HS-27A (cell line): Measurements from ENCODE around the gene SMURF1.
A peak's percentile ranks its signal among the peaks of the same experiment; 100 is the strongest.
"Not testable (repeated sequence)": the region's sequence is repeated elsewhere in the genome, so short reads cannot be mapped to it uniquely, and the experiment has no call there.

ENCODE experiments used
- DNase-seq: peaks from one replicate; pipeline ENCODE4 v3.0.0-alpha.2; 2012; ENCODE audit warnings: low read depth, missing footprints

SMURF1 gene

DNA sequence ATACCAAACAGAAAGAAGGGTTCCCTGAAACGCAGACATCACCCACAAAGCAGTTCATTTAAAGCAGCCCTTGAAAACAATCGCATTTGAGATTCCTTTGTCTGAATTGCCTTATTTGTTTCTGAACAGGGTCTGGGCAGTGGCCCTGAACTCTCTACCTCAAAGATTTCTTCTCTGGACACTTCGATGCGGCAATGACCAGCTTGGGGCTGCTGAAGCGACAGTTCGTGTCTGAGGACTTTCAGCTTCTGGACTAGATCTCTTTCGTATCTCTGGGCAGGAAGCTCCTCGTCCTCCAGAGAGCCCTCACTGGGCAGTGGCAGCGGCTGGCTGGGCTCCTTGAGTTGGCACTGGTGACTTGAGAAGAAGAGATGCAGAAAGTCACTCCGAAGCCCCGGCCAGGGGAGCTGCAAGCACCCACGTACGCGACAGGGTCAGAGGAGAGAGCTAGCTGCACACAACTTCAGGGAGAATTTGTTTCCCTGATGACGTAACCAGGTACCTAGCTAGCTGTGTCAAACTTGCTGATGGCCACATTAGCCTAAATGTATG, 96.3 kb downstream of the SMURF1 start:
- DNase-seq = no peak

DNA sequence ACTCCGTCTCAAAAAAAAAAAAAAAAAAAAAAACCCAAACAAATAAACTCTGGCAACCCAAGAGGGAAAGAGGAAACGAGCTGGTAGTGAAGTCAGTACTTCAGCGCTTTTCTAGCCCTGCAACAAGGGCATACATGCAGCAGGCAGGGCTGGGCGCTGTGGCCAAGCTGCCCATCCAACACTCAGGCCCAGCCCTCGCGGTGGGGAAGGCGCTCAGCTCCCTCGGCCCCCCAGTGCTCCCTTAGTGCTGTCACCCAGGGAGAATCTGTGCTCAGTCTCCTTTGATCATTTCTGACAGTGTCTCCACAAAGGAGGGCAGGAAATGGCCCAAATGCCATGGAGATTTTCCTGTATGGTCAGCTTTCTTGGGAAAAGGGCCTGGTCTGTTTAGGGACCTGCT, 97.2 kb downstream of the SMURF1 start:
- no peak for DNase-seq

DNA sequence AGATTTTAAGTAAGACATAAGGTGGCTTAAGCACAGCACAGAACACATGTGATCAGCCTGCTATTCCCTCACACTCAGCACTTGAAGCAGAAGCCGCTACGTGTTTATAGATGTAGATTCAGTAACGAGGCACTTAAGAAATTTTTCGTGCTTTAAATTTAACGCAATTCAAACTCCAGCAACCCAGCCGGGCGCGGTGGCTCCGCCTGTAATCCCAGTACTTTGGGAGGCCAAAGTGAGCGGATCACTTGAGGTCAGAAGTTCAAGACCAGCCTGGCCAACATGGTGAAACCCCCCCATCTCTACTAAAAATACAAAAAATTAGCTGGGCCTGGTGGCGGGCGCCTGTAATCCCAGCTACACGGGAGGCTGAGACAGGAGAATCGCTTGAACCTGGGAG, 97.6 kb downstream of the SMURF1 start:
- not testable (repeated sequence) for DNase-seq

DNA sequence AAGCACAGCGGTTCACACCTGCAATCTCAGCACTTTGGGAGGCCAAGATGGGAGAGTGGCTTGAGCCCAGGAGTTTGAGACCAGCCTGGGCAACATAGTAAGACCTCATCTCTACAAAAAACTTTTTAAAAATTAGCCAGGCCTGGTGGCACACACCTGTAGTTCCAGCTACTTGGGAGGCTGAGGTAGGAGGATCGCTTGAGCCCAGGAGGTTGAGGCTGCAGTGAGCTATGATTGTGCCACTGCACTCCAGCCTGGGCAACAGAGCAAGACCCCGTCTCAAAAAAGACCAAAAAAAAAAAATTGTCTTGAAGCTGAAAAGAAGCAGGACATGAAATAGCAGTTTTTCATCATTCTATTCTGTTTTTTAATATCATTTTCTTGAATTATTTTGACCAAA, 99.0 kb downstream of the SMURF1 start:
- not testable (repeated sequence) for DNase-seq

DNA sequence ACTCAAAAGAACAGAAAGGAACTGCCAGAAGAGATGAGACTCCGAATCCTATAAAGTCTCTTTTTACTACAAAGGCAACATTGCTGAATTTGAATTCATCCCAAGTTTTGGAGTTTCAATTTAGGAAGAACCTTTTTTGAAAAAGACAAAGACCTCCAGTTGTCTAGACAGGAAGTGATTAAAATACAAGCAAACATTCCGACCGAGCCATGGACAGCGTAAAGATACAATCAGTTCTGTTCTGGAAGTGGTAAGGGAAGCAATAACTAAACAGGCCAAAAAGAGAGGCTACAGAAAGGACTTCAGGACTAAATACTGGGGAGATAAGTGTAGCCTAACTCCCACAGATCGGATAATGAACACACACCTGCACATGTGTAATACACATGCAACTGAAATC, 101.0 kb downstream of the SMURF1 start:
- DNase-seq = no peak

DNA sequence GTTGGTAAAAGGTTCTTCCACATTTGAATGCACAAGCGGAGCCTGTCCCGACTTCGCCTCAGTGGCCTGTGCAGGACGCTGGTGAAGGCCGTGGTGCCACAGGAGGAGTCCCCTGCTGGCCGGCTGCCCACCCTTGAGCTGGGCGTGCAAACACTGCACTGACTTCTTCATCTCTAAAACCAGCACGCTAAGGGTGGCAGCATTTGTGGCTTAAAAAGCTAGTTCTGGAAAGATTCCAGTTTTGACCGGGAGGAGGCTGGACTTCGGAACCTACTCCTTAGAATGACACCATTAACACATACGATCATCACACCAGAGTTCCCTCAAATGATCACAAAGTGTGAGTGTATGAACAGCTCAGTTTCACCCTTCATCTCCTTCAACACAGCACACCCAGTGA, 102.4 kb downstream of the SMURF1 start:
- no peak for DNase-seq

DNA sequence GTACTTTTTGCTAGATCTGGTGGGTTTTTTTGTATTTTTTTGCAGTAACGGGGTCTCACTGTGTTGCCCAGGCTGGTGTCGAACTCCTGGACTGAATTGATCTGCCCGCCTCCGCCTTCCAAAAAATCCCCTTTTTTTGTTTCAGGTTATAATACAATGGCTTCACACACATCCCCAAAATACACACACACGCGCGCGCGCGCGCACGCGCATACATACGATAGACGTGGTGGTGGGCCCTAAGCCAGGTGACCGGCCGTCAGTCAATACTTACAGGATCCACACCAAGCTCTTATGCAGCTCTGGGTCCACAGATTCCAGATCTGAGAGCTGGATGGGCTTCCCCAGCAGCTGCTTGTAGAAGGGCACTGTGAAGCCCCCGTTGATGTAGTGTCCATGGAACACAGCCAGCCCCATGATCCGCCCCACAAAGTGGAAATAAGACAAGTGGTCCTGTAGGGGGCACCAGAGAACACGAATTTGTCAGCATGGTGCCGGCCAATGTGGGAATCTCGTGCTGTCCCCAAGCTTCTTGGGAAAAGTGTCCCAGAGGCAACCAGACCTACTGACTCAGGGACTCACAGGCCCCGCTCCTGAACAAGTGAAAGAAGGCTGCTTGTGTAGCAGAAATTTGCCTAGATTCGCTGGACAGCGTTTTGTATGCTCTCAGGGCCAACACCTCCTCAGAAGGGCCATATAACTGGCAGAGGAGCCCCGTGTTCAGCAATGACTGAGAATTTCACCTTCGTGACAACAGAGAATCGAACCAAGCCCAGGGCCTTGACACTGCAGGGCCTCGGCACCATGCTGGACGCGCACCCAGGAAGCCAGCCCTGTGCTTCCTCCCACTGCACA, 103.6 kb downstream of the SMURF1 start:
- DNase-seq = peak; percentile 19

DNA sequence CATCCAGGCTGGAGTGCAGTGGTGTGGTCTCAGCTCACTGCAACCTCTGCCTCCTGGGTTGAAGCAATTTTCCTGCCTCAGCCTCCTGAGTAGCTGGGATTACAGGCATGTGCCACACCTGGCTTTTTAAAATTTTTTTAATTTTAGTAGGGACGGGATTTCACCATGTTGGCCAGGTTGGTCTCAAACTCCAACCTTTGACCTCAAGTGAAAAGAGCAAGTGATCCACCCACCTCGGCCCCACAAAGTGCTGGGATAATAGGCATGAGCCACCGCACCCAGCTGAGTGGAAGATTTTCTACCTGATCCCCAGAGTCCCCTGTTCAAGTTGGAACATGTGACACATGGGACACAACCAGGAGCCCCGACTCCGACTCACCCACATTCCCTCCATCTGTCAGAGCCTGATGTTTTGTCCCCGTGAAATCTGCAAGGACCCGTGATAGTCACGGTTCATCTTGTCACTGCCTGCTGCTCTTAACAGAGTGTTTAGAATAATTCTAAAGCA, 104.5 kb downstream of the SMURF1 start:
- no peak for DNase-seq

DNA sequence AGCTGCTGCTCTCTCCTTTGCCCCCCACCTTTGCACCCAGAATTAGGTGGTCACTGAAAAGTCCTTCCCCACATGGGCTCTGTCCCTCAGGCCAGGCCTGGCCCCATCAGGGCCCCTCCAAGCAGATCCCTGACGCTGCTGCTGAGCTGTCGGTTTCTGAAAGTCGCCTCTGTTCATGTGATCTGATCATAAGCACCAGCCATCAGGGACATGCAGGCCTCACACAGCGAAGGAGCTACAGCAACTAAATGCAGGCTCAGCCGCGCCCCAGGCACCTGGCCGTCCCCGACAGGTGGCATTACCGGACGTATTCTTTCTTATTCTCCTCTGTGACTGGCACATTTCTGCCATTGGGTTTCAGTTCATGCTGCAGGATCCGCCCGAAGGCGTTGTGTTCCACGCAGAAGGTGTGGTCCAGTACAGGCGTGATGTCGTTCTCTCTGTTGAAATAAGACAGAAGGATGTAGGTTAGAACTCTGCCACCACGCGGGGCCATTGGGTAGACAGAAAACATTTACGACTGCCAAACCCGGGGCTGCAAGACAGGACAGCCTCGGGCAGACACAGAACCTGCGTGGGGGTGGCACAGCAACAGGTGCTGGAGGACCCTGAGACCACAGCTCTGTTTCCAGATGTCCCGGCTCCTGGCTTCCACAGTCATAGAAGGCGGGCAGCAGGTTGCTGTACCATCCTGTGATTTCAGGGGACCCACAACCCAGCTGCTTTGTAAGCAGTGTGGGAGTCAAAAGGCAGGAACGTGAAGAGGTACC, 105.6 kb downstream of the SMURF1 start:
- DNase-seq = no peak

DNA sequence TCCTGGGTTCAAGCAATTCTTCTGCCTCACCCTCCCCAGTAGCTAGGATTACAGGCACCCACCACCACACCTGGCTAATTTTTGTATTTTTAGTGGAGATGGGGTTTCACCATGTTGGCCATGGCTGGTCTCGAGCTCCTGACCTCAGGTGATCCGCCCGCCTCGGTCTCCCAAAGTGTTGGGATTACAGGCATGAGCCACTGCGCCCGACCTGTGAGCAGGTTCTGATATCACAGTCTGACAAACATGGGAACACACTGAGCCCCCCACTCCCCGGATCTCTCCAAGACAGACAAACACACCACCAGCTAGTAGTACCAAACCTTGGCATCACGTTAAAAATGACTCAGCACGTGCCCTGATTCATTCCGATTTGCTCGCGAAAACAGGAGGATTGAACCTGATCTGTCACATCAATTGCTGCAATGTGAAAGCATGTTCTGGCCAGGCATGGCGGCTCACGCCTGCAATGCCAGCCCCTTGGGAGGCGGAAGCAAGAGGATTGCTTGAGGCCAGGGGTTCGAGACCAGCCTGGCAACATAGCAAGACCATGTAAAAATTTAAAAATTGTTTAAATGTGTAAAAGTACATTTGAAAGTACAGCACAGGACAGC, 106.5 kb downstream of the SMURF1 start:
- no peak for DNase-seq

DNA sequence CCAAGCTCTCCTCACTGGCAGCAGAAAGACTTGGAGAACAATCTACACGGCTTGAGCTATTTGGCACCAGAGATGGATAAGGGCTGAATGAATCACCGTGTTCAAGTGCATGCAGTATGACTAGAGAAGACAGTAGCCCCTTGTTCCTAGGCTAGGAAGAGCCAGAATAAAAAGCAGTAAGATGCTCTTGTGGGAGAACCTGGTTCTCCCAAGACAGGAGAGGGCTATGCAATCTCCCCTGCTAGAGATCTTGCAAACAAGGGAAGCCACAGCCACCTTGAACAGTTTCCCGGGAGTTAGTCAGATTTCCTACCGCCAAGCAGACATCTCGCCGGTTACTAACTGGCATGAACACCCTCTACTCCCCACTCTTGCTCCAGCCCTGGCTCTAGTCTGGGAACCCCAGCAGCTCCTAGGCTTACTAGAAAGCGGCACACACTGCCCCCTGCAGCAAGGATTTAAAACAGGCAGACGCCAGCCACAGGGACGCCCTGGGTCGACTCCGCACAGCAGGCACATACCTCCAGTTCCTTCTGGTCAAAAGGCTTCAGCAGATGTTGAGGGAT, 107.3 kb downstream of the SMURF1 start:
- DNase-seq = no peak

DNA sequence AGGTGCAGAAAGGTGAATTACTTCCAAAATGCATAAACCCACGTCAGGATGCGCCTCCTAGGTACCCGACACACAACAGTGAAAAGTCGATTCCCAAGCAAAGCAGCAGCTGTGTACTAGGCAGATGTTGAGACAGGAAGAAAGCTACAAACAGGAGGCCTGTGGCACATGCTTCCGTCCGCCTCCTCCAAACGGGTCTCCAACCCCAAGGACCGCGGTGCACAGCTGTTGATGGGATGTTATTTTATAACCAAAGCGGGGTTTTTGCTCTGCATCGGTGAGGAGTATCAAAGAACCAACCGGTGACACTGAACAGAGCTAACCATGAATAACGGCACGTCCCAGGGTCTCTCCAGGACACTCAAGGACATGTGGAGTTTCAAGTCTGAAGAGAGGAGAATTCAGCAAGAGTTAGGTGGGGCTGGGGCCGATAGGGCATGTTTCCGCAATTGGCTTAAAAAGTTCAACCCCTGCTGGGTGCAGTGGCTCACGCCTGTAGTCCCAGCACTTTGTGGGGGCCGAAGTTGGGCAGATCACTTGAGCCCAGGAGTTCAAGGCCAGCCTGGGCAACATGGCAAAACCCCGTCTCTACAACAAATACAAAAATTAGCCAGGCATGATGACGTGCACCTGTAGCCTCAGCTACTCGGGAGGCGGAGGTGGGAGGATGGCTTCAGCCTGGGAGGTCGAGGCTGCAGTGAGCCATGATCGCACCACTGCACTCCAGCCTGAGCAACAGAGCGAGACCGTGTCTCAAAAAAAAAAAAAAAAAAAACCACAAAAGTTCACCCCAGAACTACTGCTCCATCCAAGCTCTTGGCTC, 108.0 kb downstream of the SMURF1 start:
- DNase-seq = no peak

DNA sequence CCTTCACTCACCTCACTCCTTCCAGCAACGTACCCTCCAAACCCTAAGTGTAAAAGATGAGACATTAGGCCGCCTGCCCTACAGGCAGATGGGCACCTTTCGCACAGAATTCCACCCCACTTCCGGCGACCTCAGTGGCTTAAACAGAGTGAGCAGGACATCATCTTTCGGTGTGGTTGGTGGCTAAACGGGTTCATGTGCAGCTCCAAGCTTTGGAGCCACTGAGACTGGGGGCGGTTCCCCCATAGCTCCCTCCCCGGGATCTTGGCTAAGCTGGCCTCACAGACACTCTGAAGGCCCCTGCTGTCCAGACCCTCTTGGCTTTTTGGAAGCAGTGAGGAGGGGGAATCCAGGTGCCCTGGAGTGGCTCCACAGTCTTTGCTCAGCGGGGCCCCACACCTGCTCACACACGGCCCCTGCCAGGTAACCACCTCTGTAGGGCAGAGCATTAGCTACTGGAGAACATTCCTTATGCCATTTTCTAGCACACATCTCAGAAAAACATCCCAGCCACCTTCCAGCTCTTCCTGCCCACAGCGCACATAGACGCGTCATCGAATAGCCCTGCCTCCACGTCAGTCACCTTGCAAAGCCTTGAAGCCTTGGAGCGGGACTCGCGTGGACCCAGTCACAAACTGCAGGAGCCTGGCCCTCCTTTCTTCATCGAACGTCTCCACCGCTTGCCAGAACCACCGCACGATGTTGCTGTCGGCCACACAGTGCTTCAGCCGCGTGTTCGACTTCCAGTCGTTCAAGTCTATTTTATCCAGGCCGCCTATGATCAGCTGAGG, 108.8 kb downstream of the SMURF1 start:
- DNase-seq = no peak

DNA sequence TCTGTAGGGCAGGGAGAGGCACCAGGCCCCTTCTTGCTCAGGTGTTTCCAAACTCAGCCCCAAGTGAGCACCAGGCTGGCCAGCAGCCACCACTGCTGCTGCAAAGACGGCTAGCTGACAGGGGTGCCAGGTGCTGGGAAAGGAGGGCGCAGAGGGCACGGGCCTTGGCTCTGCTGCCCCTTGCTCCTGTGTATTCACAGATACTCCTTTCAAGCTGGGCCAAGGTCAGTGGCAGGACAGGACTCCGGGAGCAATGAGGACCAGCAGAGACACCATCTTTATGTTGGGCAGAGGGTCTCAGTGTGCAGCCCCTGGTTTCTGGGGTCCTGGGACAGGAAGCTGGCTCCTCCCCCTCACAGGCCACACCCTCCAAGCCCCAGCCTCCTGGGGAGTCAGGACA, 110.1 kb downstream of the SMURF1 start:
- no peak for DNase-seq

DNA sequence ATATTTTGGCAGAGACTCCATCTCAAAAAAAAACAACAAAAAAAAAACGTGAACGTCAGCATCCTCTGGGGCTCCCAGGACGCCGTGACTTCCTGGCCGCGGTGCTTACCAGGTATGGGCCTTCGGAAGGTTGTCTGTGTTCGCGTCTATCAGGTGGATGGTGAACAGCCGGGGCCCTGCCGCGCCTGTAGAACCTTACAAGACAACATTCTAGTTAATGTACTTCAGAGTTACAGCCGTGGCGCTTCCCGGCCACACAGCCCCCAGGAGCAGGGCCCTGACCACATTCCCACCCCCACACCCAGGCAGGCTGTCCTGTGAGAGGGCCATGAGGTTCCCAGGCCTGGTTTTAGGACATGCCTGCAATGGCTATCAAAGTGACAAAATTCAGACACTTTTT, 111.0 kb downstream of the SMURF1 start:
- DNase-seq = no peak

DNA sequence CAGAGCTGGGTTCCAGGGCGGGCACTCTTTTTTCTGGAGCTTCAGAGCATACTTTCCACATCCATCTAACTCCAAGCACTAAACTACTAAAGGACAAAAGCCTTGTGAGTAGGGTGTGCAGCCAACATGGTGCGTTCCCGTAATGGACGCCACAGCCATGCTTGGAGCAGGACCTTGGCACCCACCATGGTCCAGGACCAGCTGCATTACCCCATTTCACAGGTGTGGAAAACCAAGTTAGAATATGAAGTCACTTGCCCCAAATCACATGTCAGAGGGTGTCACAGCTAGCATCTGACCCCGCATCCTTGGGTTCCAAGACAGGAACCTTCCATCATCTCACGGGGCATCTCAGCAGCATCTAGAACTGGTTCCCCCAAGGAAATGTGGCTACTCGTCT, 112.4 kb downstream of the SMURF1 start:
- DNase-seq = no peak

DNA sequence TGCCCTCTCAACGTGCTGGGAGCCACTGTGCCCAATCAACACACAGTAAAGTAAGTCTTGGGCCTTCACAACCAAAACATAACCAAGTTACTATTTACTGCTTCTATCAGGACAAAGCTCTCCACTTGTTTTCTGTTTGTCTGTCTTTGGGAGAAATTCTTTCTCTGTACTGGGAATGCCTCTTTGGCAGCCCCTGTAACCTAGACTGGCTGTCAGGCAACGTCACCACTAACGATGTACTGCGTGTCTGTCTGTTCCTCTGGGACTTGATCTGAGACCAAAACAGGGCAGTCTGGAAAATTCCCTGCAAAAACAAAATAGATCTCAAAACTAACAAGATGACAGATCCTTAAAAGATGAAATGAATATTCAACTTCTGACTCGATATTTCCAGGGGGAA, 113.0 kb downstream of the SMURF1 start:
- no peak for DNase-seq

DNA sequence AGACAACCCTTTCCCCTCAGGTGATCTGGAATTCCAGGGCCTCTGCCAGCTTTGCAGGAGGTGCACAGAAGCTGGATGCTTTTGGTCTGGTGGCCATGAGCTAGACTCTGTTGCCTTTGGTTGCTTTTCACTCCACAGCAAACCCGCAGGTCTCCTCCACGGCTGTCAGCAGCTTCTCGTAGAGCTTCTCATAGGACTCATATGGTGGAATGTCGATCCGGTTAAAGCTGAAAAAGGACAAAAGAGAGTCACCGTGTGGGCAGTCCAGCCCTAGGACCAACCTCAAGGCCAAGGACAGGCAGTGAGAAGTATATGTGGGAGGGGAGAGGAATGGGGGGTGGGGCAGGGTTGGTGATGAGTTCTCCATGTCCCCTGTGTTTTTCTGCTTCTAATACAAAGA, 113.5 kb downstream of the SMURF1 start:
- DNase-seq = no peak

DNA sequence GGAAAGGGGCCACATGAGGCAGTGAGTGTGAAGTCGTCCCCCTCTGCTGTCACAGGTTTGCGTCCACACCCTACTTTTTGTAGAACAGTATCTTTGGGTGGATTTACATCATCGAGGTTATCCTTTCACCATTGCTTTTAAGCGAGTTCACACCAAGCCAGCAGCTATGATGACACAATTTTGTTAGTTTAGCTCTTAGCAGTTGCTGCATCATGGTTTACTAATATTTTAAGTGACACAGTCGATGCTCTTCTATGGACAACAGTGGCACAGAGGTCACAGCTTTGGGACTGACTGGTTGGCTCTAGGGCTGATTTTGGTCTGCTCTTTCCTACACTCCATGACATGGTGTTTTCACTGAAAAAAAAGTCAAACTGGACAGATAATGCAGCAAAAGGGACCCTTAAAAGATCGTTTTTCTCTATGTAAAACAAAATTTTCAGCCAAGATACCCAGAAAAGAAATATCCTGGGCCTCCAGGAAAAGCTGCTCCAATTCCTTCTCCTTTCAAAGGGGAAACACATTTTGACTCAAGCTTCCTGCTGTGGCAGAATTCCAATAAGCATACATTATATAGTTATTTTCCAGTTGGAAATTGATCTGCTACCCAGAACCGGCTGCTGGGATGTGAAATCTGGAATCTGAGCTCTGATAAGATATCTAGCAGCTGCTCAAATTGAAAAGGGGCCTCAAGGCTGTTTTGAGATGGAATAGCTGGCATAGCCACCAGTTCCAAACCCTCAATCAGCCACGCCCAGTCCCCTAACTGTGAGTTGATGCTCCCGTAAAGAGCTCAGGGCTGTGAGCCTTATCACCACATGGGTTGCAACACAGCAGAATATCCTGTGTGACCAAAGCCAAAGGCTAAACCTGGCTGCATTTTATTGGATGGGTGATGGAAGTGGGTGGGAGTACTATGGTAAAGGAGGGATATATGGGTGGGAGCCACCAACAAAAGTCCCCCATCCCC, 114.2 kb downstream of the SMURF1 start:
- no peak for DNase-seq
